GM12891 (cell line): Measurements from ENCODE around the gene PSMD5.

Experiments used
- PAX5 ChIP-seq: IDR thresholded peaks from 2 replicates; pipeline ENCODE4 v1.6.1; 2011; ENCODE audit warnings: low read length, moderate library complexity, mild to moderate bottlenecking; ENCODE audit not compliant: insufficient read depth, severe bottlenecking
- POLR2A ChIP-seq: IDR thresholded peaks from 2 replicates; pipeline ENCODE4 v1.6.1; 2011; ENCODE audit warnings: low read depth, low read length, control low read depth
- POLR2AphosphoS5 ChIP-seq: IDR thresholded peaks from 2 replicates; pipeline ENCODE4 v1.6.1; 2011; ENCODE audit warnings: low read depth, low read length, control low read depth
- SPI1 ChIP-seq: IDR thresholded peaks from 2 replicates; pipeline ENCODE4 v1.6.1; 2011; ENCODE audit warnings: low read depth, low read length, control low read depth

- TF ChIP-seq SPI1 = no peak
- TF ChIP-seq POLR2AphosphoS5 = no peak
- no peak for TF ChIP-seq POLR2A
- no peak for TF ChIP-seq PAX5
These were observed 34.9 kb downstream of the PSMD5 start for GRCh38 chr9:120807607-120808379.
